Measurements from ENCODE around the gene SCNN1A. TPM values are rescaled to one million over a fixed set of nuclear protein-coding genes. Genes with fewer than 3 reads are reported as not detected.

Gene SCNN1A
- total RNA-seq, 1 donor from 2014 or later, result 14.3 TPM

DNA sequence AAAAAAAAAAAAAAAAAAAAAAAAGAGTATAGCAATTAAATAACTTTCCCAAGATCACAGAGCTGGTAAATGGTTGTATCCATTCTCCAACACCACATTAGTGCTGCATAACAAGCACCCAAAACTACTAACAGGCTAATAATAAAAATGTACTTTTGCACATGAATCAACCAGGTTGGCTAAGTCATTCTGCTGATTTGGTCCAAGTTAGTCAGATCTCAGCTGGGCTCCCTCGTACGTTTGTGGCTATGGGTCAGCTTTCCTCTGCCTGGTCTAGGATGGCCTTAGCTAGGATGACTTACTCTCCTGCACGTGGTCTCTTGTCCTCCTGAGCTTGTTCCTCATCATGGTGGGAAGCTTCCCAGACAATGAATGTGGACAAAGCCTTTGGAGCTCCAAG is 72.7 kb downstream of the SCNN1A start:
- no peak overlapping the region for H3K27ac ChIP-seq
- intact Hi-C loops (cut with DNase I), result no loop called here
- H3K4me3 ChIP-seq, result no peak overlapping the region
- H3K9me3 ChIP-seq, result no peaks in the 10 kb centered on the region
- DNase-seq (ENCODE audit: low spot score in 2 of 2), result no peak
- H3K36me3 ChIP-seq, result no peaks in the 10 kb centered on the region
- TF ChIP-seq, protein P1, sequence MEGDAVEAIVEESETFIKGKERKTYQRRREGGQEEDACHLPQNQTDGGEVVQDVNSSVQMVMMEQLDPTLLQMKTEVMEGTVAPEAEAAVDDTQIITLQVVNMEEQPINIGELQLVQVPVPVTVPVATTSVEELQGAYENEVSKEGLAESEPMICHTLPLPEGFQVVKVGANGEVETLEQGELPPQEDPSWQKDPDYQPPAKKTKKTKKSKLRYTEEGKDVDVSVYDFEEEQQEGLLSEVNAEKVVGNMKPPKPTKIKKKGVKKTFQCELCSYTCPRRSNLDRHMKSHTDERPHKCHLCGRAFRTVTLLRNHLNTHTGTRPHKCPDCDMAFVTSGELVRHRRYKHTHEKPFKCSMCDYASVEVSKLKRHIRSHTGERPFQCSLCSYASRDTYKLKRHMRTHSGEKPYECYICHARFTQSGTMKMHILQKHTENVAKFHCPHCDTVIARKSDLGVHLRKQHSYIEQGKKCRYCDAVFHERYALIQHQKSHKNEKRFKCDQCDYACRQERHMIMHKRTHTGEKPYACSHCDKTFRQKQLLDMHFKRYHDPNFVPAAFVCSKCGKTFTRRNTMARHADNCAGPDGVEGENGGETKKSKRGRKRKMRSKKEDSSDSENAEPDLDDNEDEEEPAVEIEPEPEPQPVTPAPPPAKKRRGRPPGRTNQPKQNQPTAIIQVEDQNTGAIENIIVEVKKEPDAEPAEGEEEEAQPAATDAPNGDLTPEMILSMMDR (IDR thresholded peaks at IDR 0.05), result no peak
- no peaks in the 10 kb centered on the region for H3K27me3 ChIP-seq
- no peaks in the 10 kb centered on the region for H3K4me1 ChIP-seq

DNA sequence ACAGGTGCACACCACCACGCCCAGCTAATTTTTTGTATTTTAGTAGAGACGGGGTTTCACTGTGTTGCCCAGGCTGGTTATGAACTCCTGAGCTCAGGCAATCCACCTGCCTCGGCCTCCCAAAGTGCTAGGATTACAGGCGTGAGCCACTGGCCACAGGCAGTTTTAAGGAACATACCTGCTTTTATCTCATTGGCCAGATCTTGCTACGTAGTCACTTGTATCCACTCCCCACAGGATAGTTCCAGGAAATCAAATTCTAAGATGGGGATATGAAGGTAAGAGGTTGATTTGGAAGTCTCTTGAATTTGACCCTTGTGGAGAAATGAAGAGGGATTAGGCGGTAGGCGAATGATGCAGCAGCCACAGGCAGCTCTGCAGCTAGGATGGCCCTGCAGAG is 73.6 kb downstream of the SCNN1A start:
- no peak for DNase-seq (ENCODE audit: low spot score in 2 of 2)
- Histone ChIP-seq H3K4me3 (no peak overlapping the region), H3K4me1 (no peaks in the 10 kb centered on the region), H3K9me3 (no peaks in the 10 kb centered on the region), H3K27ac (no peak overlapping the region), H3K36me3 (no peaks in the 10 kb centered on the region), H3K27me3 (no peaks in the 10 kb centered on the region)
- TF ChIP-seq, protein P1 (IDR thresholded peaks at IDR 0.05), result no peak
- intact Hi-C loops (cut with DNase I), result no loop called here

GRCh38 chr12:6297170-6297569 is 78.2 kb downstream of the SCNN1A start:
- H3K36me3 ChIP-seq, result no peaks in the 10 kb centered on the region
- DNase-seq (ENCODE audit: low spot score in 2 of 2), result no peak
- no peak overlapping the region for H3K4me3 ChIP-seq
- H3K4me1 ChIP-seq, result no peaks in the 10 kb centered on the region
- H3K27me3 ChIP-seq, result no peaks in the 10 kb centered on the region
- no peaks in the 10 kb centered on the region for H3K9me3 ChIP-seq
- H3K27ac ChIP-seq, result no peak overlapping the region
- intact Hi-C loops (cut with DNase I), result no loop called here
- TF ChIP-seq, protein P1 (IDR thresholded peaks at IDR 0.05), result no peak

Other genes with a start within 250 kb of the SCNN1A start
- 181 TPM for gene CD9, start 175.2 kb downstream of the SCNN1A start, total RNA-seq
- gene PLEKHG6, start 64.9 kb downstream of the SCNN1A start, total RNA-seq, result not detected
- gene TNFRSF1A, start 33.5 kb downstream of the SCNN1A start, total RNA-seq, result 528 TPM
- gene LTBR, start 8.6 kb upstream of the SCNN1A start, total RNA-seq, result 284 TPM
- gene CD27, start 69.4 kb upstream of the SCNN1A start, total RNA-seq, result not detected
- gene TAPBPL, start 76.5 kb upstream of the SCNN1A start, total RNA-seq, result 16.8 TPM
- gene VAMP1, start 95.1 kb upstream of the SCNN1A start, total RNA-seq, result 17.1 TPM
- 112 TPM for gene MRPL51, start 117.7 kb upstream of the SCNN1A start, total RNA-seq
- gene NCAPD2, start 118.5 kb upstream of the SCNN1A start, total RNA-seq, result 11.7 TPM
- gene GAPDH, start 159.0 kb upstream of the SCNN1A start, total RNA-seq, result 3,445 TPM
- gene IFFO1, start 180.5 kb upstream of the SCNN1A start, total RNA-seq, result 35.0 TPM
- gene NOP2, start 192.7 kb upstream of the SCNN1A start, total RNA-seq, result 77.4 TPM
- gene CHD4, start 231.8 kb upstream of the SCNN1A start, total RNA-seq, result 185 TPM